ENCODE measurements around the gene SIM1.

Gene SIM1

DNA sequence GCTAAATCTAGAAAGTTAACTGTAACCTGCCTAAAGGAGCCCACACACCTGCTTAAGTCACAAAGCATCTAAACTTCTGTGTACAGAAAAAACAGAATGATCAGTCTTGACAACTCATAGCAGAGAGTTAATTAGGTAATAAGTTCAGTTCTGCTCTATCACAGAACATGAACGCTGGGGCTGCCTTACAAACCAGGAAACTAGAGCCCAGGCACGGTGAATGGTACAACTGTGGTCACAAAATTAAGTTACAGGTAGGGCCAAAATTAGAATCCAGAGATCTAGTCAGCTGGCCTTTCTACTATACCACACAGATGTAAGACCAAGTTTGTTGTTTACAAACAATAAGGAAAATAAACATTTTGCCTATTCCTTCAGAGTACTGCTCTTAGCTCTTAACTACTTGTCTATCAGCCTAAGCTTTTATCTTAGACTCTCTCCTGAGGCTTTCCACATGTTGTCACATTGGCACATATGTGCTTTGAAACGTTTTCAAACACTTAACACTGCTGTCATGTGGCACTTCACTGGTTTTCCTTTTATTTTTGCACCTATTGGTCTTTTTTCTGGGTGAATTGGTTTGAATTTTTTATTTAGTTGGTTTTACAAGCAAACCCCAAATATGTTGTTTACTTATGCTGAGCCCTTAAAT is 75.7 kb downstream of the SIM1 start:
- no peak for DNase-seq

DNA sequence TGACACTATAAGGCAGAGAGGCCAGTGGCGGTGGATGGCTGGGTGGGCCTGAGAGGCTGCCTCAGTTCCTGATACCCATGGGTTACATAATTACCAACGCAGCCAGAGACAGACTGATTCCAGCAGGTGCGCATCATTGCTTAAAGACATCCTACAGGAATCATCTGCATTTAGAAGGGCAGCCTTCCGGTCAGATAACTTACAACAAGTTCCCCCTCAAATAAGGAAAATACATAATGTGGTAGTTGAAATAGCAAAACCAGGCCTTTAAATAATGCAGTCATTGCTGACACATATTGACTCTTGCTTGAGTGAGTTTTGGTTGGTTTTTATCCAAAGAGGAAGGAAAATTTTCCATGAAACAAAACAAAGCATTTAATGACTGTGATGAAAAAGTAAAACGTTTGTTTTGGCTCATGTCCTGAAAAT is 81.9 kb downstream of the SIM1 start:
- H3K79me2 ChIP-seq (ENCODE audit: insufficient read depth, low read length) = no peaks in the 10 kb centered on the region
- no peaks in the 10 kb centered on the region for H3K27me3 ChIP-seq (ENCODE audit: insufficient read depth, low read length, poor library complexity)
- no peak overlapping the region for H3K4me3 ChIP-seq (ENCODE audit: low read depth in 1 of 2, low read length in 2 of 2)
- no peak for ATAC-seq (ENCODE audit: insufficient read depth, low read depth)
- no peak overlapping the region for H3K4me2 ChIP-seq (ENCODE audit: insufficient read depth, low read length)
- no peaks in the 10 kb centered on the region for H3K36me3 ChIP-seq (ENCODE audit: insufficient read depth, low read length)
- H3K4me1 ChIP-seq (ENCODE audit: insufficient read depth, low read length) = no peaks in the 10 kb centered on the region
- H3K27ac ChIP-seq (ENCODE audit: low read length) = no peak overlapping the region
- no peak overlapping the region for H2AFZ ChIP-seq (ENCODE audit: low read depth, low read length)
- no peak for TF ChIP-seq CTCF (IDR thresholded peaks at IDR 0.05; ENCODE audit: borderline replicate concordance, extremely low read depth, low read length, poor library complexity, severe bottlenecking)
- TF ChIP-seq EZH2 (IDR thresholded peaks at IDR 0.05; ENCODE audit: borderline replicate concordance, low read depth, low read length, severe bottlenecking) = no peak
- H3K9me3 ChIP-seq (ENCODE audit: insufficient read depth, low read length, severe bottlenecking) = no peaks in the 10 kb centered on the region
- no peaks in the 10 kb centered on the region for H4K20me1 ChIP-seq (ENCODE audit: insufficient read depth, low read length)
- no peak for DNase-seq
- H3K9ac ChIP-seq (ENCODE audit: low read depth, low read length) = no peak overlapping the region

More for the DNA sequence above, 75.7 kb downstream of the SIM1 start:
- no peak for ATAC-seq (ENCODE audit: insufficient read depth, low read depth)
- H3K27ac ChIP-seq (ENCODE audit: low read length) = no peak overlapping the region
- TF ChIP-seq EZH2 (IDR thresholded peaks at IDR 0.05; ENCODE audit: borderline replicate concordance, low read depth, low read length, severe bottlenecking) (no peak), CTCF (IDR thresholded peaks at IDR 0.05; ENCODE audit: borderline replicate concordance, extremely low read depth, low read length, poor library complexity, severe bottlenecking) (no peak)
- peak overlapping the region; percentile 41; the same call in 1 of the 2 replicates for H2AFZ ChIP-seq (ENCODE audit: low read depth, low read length)
- no peaks in the 10 kb centered on the region for H4K20me1 ChIP-seq (ENCODE audit: insufficient read depth, low read length)
- no peaks in the 10 kb centered on the region for H3K79me2 ChIP-seq (ENCODE audit: insufficient read depth, low read length)
- no peak overlapping the region for H3K4me2 ChIP-seq (ENCODE audit: insufficient read depth, low read length)
- no peaks in the 10 kb centered on the region for H3K27me3 ChIP-seq (ENCODE audit: insufficient read depth, low read length, poor library complexity)
- H3K4me1 ChIP-seq (ENCODE audit: insufficient read depth, low read length) = no peaks in the 10 kb centered on the region
- H3K9me3 ChIP-seq (ENCODE audit: insufficient read depth, low read length, severe bottlenecking) = no peaks in the 10 kb centered on the region
- no peak overlapping the region for H3K9ac ChIP-seq (ENCODE audit: low read depth, low read length)
- H3K36me3 ChIP-seq (ENCODE audit: insufficient read depth, low read length) = no peaks in the 10 kb centered on the region
- no peak overlapping the region for H3K4me3 ChIP-seq (ENCODE audit: low read depth in 1 of 2, low read length in 2 of 2)

DNA sequence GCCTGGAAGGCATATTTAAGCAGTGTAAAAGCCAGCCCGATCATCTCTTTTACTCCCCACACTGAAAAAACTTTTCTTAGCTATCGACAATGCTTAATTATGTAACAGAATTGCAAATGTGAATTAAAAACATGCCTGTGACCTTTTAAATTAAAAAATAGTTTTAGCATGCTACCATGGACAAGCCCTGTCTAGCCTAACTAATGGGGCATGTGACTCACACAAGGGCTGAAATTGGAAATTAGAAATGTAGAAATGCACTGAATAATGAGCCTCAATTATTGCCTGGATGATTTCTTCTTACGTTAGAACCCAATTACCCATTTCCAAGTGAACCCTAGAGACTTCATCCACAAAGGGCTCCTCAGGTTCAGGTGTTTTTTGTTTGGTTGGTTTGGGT is 82.7 kb downstream of the SIM1 start:
- Histone ChIP-seq H2AFZ (ENCODE audit: low read depth, low read length) (no peak overlapping the region), H3K4me2 (ENCODE audit: insufficient read depth, low read length) (no peak overlapping the region), H3K27ac (ENCODE audit: low read length) (no peak overlapping the region), H3K9me3 (ENCODE audit: insufficient read depth, low read length, severe bottlenecking) (no peaks in the 10 kb centered on the region), H3K36me3 (ENCODE audit: insufficient read depth, low read length) (no peaks in the 10 kb centered on the region), H4K20me1 (ENCODE audit: insufficient read depth, low read length) (no peaks in the 10 kb centered on the region), H3K9ac (ENCODE audit: low read depth, low read length) (no peak overlapping the region), H3K79me2 (ENCODE audit: insufficient read depth, low read length) (no peaks in the 10 kb centered on the region), H3K27me3 (ENCODE audit: insufficient read depth, low read length, poor library complexity) (no peaks in the 10 kb centered on the region), H3K4me3 (ENCODE audit: low read depth in 1 of 2, low read length in 2 of 2) (no peak overlapping the region), H3K4me1 (ENCODE audit: insufficient read depth, low read length) (peaks cover 3% of the 10 kb centered on the region; the same call in 1 of the 2 replicates)
- no peak for ATAC-seq (ENCODE audit: insufficient read depth, low read depth)
- DNase-seq = no peak
- TF ChIP-seq CTCF (IDR thresholded peaks at IDR 0.05; ENCODE audit: borderline replicate concordance, extremely low read depth, low read length, poor library complexity, severe bottlenecking) = no peak
- TF ChIP-seq EZH2 (IDR thresholded peaks at IDR 0.05; ENCODE audit: borderline replicate concordance, low read depth, low read length, severe bottlenecking) = no peak

All from DND-41 (cell line).